OCI-LY7 (cell line): ENCODE results near the gene EXOC4.

Experiments used
- EZH2phosphoT487 ChIP-seq: fragments of 200-600 bp; sonication (generic); IDR thresholded peaks from 2 replicates; pipeline ENCODE4 v1.6.1; 2018; ENCODE audit warnings: low read depth, borderline replicate concordance, mild to moderate bottlenecking, mixed run types, antibody characterized with exemption, low read length, moderate library complexity, mixed read lengths
- TF ChIP-seq, protein P1 (sequence below): fragments of 200-600 bp; sonication (generic); conservative IDR thresholded peaks from 2 replicates; pipeline ENCODE4 v1.5.1; 2014; ENCODE audit warnings: mild to moderate bottlenecking, antibody characterized with exemption, low read length, moderate library complexity, mixed read lengths

DNA sequence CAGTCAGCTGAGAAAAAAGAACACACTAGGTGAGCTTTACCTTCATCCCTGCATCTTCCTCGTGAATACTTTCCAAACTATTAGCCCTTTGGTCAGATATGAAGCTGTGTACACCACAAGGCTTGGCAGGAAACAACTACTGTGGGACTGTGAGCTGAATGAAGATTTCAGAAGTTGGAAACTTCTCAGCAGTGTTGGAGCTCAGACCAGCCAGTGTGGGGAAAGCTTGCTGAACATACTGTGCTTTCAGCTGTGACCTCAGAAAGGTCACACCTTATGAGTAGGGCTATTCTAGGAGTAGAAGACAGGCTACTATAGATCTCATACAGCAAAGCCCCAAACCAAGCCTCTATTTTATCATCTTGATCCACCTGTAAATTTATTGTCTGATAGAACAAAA is 123.6 kb downstream of the EXOC4 start:
- TF ChIP-seq, protein P1, sequence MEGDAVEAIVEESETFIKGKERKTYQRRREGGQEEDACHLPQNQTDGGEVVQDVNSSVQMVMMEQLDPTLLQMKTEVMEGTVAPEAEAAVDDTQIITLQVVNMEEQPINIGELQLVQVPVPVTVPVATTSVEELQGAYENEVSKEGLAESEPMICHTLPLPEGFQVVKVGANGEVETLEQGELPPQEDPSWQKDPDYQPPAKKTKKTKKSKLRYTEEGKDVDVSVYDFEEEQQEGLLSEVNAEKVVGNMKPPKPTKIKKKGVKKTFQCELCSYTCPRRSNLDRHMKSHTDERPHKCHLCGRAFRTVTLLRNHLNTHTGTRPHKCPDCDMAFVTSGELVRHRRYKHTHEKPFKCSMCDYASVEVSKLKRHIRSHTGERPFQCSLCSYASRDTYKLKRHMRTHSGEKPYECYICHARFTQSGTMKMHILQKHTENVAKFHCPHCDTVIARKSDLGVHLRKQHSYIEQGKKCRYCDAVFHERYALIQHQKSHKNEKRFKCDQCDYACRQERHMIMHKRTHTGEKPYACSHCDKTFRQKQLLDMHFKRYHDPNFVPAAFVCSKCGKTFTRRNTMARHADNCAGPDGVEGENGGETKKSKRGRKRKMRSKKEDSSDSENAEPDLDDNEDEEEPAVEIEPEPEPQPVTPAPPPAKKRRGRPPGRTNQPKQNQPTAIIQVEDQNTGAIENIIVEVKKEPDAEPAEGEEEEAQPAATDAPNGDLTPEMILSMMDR: no peak
- TF ChIP-seq EZH2phosphoT487: no peak
